Activated CD8-positive, alpha-beta T cell treated with anti-CD3 and anti-CD28 coated beads for 36 hours (primary cell): ENCODE data around the gene MPO. TPM values are rescaled to one million over a fixed set of nuclear protein-coding genes. Genes with fewer than 3 reads are reported as not detected.

Source experiments
- ATAC-seq: fragments of 200-7000 bp; cut with Tn5 transposase; one replicate; pipeline ENCODE4 v1.10.0; 2021; ENCODE audit warnings: mild to moderate bottlenecking, moderate library complexity
- CTCF ChIA-PET: fragments of 350-600 bp; sonication (Branson Sonifier 250); formaldehyde crosslinking; loops from one replicate; lab custom pipeline; 2021; ENCODE audit warnings: antibody characterized with exemption; lab: Charles Lee
- POLR2A ChIA-PET: fragments of 350-600 bp; sonication (Branson Sonifier 250); formaldehyde crosslinking; loops from one replicate; lab custom pipeline; 2021; ENCODE audit warnings: antibody characterized with exemption; lab: Charles Lee
- DNase-seq: peaks from one replicate; pipeline ENCODE4 v3.0.0-alpha.2; 2020
- H3K27ac Mint-ChIP-seq: one replicate; pipeline ENCODE4 v1.8.0; 2021; ENCODE audit warnings: mild to moderate bottlenecking, mixed read lengths
- H3K27me3 Mint-ChIP-seq: one replicate; pipeline ENCODE4 v1.8.0; 2021; ENCODE audit warnings: mixed read lengths
- H3K36me3 Mint-ChIP-seq: one replicate; pipeline ENCODE4 v1.8.0; 2021; ENCODE audit warnings: low read depth, mixed read lengths
- H3K4me1 Mint-ChIP-seq: one replicate; pipeline ENCODE4 v1.8.0; 2021; ENCODE audit warnings: low read depth, mixed read lengths
- H3K4me3 Mint-ChIP-seq: one replicate; pipeline ENCODE4 v1.8.0; 2021; ENCODE audit warnings: mild to moderate bottlenecking, moderate library complexity, mixed read lengths
- H3K9me3 Mint-ChIP-seq: one replicate; pipeline ENCODE4 v1.8.0; 2021; ENCODE audit warnings: mixed read lengths
- intact Hi-C: fragments of 100-400 bp; cut with micrococcal nuclease; formaldehyde crosslinking; loops from one replicate; pipeline ENCODE4 v1.10.0; 2022
- total RNA-seq, 2 experiments: library from RNA; stranded (reverse); gene quantifications; one replicate each; pipeline ENCODE4 v1.2.3, GENCODE V29; 2021
- TF ChIP-seq, protein P1 (sequence below): fragments of 200-600 bp; IDR thresholded peaks from one replicate; pipeline ENCODE4 v1.8.0; 2022; ENCODE audit warnings: antibody characterized with exemption, mild to moderate bottlenecking

MPO gene
- total RNA-seq, 2 experiments from 2014 or later = not detected

DNA sequence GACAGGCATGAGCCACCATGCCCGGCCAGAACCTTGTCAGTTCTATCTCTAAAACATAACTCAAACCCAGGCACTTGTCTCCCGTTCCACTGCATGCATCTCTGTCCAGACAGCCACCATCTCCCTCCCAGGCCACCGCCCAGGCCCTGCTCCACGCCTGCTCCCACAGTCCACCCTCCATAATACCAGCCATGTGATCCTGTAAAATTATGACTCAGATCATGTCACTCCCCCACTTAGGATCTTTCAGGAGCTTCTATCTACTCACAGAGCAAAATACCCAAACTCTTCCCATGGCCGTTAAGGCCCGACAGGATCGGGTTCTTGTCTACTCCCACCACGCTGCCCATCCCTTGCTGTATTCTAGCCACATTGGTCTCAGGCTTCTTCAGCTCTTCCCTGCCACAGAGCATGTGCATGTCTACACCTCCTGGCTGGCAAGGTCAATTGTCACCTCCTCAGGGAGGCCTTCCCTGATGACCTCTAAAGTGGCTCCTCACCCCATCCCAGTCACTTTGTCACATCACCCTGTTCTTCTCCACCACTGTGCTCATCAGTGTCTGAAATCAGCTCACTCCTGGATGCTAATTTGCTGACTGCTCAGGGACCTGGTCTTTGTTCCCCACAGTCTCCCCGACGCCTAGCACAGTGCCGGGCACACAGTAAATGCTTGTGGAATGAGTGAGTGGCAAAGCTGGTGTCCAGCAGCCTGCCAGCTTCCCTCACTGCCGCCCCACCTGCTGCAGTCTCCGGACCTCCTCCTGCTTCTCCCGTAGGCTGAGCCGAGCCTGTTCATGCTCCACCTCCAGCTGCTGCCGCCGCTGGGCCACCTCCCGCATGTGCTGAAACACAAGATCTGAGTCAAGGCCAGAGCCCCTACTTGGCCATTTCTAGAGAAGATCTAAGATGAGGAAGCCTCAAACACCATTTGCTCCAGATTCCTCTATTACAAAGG is 41.1 kb upstream of the MPO start:
- no peak overlapping the region for H3K4me3 Mint-ChIP-seq
- H3K9me3 Mint-ChIP-seq = no peaks in the 10 kb centered on the region
- intact Hi-C loops = no loop called here
- DNase-seq (no peak), ATAC-seq (no peak)
- peaks cover 32% of the 10 kb centered on the region for H3K4me1 Mint-ChIP-seq
- no peaks in the 10 kb centered on the region for H3K27me3 Mint-ChIP-seq
- ChIA-PET CTCF (interaction anchor here (1.2 to 8.0 kb wide), 5 partner anchors 7 to 95 kb away, joined by 3 to 161 read pairs (median 5); partner anchors contain the start of gene RNF43), POLR2A (interaction anchor here (0.6 to 26.8 kb wide), 6 partner anchors 17 to 310 kb away, joined by 3 to 1558 read pairs (median 4); partner anchors contain the start of genes RNF43 and SUPT4H1)
- peaks cover 4% of the 10 kb centered on the region for H3K36me3 Mint-ChIP-seq
- TF ChIP-seq, protein P1, sequence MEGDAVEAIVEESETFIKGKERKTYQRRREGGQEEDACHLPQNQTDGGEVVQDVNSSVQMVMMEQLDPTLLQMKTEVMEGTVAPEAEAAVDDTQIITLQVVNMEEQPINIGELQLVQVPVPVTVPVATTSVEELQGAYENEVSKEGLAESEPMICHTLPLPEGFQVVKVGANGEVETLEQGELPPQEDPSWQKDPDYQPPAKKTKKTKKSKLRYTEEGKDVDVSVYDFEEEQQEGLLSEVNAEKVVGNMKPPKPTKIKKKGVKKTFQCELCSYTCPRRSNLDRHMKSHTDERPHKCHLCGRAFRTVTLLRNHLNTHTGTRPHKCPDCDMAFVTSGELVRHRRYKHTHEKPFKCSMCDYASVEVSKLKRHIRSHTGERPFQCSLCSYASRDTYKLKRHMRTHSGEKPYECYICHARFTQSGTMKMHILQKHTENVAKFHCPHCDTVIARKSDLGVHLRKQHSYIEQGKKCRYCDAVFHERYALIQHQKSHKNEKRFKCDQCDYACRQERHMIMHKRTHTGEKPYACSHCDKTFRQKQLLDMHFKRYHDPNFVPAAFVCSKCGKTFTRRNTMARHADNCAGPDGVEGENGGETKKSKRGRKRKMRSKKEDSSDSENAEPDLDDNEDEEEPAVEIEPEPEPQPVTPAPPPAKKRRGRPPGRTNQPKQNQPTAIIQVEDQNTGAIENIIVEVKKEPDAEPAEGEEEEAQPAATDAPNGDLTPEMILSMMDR = no peak
- H3K27ac Mint-ChIP-seq = no peak overlapping the region

DNA sequence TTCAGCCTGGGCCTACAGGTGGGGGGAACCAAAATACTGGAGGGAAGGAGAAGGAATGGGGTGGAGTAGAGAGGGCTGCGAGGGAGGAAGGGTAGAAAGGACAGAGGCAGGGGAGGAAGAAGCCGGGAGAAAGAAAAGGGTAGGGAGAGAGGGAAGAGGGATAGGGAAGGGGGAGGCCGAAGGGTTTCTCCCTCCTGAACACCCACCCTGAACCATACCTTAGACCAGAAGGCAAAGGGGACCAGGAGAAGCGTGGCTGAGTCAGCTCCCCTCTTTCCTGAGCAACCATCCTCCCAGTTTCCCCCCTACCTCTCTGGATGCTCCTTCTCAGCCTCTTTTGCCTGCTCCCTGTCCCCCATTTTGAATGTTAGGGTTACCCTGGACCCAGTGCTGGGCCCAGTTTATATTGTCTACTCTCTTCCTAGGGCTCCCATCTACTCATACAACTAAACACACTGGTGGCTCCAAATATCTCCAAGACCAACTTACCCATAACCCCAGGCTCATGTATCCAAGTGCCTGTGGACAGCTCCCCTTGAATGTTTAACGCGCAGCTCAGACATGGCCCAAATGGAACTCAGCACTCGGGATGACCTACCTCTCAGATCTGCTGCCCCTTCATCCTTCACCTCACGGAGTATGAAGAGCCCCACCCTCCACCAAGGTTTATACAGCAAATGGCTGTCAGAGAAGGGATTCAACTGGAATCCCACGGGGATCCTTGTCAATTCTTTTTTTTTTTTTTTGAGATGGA is 40.0 kb upstream of the MPO start:
- peaks cover 4% of the 10 kb centered on the region for H3K36me3 Mint-ChIP-seq
- ChIA-PET CTCF (interaction anchor here (0.7 to 8.0 kb wide), 4 partner anchors 16 to 97 kb away, joined by 3 to 161 read pairs (median 4); partner anchors contain the start of gene RNF43), POLR2A (interaction anchor here (1.0 to 26.8 kb wide), 3 partner anchors 10 to 127 kb away, joined by 3 to 1558 read pairs (median 4); no protein-coding TSS in a partner anchor)
- no peak overlapping the region for H3K27ac Mint-ChIP-seq
- DNase-seq (no peak), ATAC-seq (no peak)
- no peak overlapping the region for H3K4me3 Mint-ChIP-seq
- peaks cover 22% of the 10 kb centered on the region for H3K4me1 Mint-ChIP-seq
- TF ChIP-seq, protein P1 = no peak
- H3K27me3 Mint-ChIP-seq = no peaks in the 10 kb centered on the region
- H3K9me3 Mint-ChIP-seq = no peaks in the 10 kb centered on the region
- intact Hi-C loops = no loop called here

DNA sequence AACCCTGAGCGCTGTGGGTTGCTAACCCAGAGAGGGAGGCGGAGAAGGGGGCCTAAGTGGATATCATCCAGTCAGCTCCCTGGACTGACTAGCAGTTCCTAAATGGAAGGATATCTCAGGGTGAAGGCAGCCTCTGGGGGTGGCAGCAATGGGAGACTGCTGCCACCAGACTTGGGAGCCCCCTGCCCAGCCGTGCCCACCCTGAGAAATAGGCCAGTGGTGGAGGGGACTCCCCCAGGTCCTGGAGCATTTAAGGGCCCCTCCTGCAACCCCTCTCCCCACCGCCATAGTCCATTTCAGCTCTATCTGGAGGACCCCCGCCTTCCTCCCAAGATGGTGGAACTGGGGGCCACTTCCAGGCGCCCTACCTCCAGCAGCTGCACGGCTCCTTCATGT is 39.4 kb upstream of the MPO start:
- CTCF ChIA-PET = interaction anchor here (1.5 to 8.0 kb wide), 2 partner anchors 15 to 25 kb away, joined by 4 to 161 read pairs; no protein-coding TSS in a partner anchor
- H3K27ac Mint-ChIP-seq = no peak overlapping the region
- H3K27me3 Mint-ChIP-seq = no peaks in the 10 kb centered on the region
- H3K4me1 Mint-ChIP-seq = peaks cover 18% of the 10 kb centered on the region
- DNase-seq (no peak), ATAC-seq (no peak)
- H3K36me3 Mint-ChIP-seq = peaks cover 4% of the 10 kb centered on the region
- POLR2A ChIA-PET = interaction anchor here (1.0 to 26.8 kb wide), 4 partner anchors 7 to 127 kb away, joined by 3 to 1558 read pairs (median 54); partner anchors contain the start of gene TSPOAP1
- TF ChIP-seq, protein P1 = no peak
- intact Hi-C loops = no loop called here
- no peaks in the 10 kb centered on the region for H3K9me3 Mint-ChIP-seq
- H3K4me3 Mint-ChIP-seq = no peak overlapping the region

DNA sequence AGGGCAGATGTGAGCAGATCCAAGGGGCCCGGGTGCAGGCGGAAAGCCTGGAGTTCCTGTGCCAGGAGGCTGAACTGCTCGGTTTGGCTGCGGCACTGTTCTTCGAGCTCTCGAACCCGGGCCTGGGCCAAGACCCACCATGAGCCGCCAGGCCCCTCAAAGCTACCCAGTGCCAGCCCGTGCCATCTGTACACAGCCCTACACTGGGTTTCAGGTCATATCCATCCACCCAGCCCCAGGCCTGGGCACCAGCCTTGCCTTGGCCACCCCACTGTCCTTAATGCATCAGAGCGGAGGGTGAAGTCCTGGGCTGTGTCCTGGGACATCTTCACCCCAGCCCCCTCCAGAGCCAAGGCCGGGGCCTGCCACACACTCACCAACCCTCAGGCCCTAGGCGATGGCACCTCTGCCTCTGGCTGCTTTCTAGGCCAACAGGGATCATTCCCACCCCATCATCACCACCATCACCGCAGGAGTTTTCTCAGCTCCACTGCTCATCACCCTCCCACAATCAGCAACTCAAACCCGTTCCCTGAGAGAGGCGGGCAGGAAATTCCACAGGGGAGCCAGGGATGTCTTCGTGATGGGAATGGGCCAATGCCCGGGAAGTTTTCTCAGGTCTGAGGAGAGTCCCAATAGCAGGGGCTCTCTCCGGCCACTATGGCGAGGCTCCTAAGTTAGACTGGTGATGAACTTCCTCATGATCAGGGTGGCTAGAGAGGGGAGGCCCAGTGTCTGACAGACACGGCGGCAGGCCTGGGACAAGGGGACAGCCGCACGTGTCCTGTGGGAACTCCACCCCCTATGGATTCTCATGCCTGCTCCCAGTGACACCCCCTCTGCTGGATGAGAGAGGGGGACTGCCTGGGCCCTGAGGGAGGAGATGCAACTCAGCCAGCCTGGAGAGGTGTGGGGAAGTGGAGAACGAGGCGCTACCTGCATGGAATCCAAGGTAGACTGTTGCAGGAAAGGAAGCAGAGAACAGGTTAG is 38.7 kb upstream of the MPO start:
- CTCF ChIA-PET = interaction anchor here (1.5 to 8.0 kb wide), 4 partner anchors 15 to 98 kb away, joined by 4 to 161 read pairs (median 90); partner anchors contain the start of gene RNF43
- H3K27ac Mint-ChIP-seq = peak overlapping the region; percentile 9
- TF ChIP-seq, protein P1 = no peak

More for the DNA sequence above, 38.7 kb upstream of the MPO start:
- no peaks in the 10 kb centered on the region for H3K9me3 Mint-ChIP-seq
- DNase-seq (no peak), ATAC-seq (no peak)
- H3K27me3 Mint-ChIP-seq = no peaks in the 10 kb centered on the region
- intact Hi-C loops = loop anchor here (5.0 kb wide), 3 partner anchors 33 to 128 kb away; partner anchors contain the start of genes RNF43 and SUPT4H1
- POLR2A ChIA-PET = interaction anchor here (0.8 to 26.8 kb wide), 5 partner anchors 7 to 128 kb away, joined by 3 to 1558 read pairs (median 4); partner anchors contain the start of genes SUPT4H1 and TSPOAP1
- peaks cover 15% of the 10 kb centered on the region for H3K4me1 Mint-ChIP-seq
- peaks cover 4% of the 10 kb centered on the region for H3K36me3 Mint-ChIP-seq
- H3K4me3 Mint-ChIP-seq = no peak overlapping the region
